Activated B cell treated with CpG ODN at 0.5 μM for 24 hours (primary cell): Measurements from ENCODE around the gene RAB28. TPM values are rescaled to one million over a fixed set of nuclear protein-coding genes. Genes with fewer than 3 reads are reported as not detected.

Experiments used
- ATAC-seq: fragments of 200-7000 bp; cut with Tn5 transposase; one replicate; pipeline ENCODE4 v1.10.0; 2021; ENCODE audit warnings: low read depth, mild to moderate bottlenecking, moderate library complexity
- CTCF ChIA-PET: fragments of 350-600 bp; sonication (Branson Sonifier 250); formaldehyde crosslinking; loops from one replicate; lab custom pipeline; 2021; ENCODE audit warnings: antibody characterized with exemption; lab: Charles Lee
- POLR2A ChIA-PET: fragments of 350-600 bp; sonication (Branson Sonifier 250); formaldehyde crosslinking; loops from one replicate; lab custom pipeline; 2021; ENCODE audit warnings: antibody characterized with exemption; lab: Charles Lee
- DNase-seq: peaks from one replicate; pipeline ENCODE4 v3.0.0; 2022
- H3K27ac Mint-ChIP-seq: one replicate; pipeline ENCODE4 v1.8.0; 2020; ENCODE audit warnings: mixed read lengths
- H3K27me3 Mint-ChIP-seq: one replicate; pipeline ENCODE4 v1.8.0; 2021; ENCODE audit warnings: mixed read lengths
- H3K36me3 Mint-ChIP-seq: one replicate; pipeline ENCODE4 v1.8.0; 2021; ENCODE audit warnings: low read depth, mixed read lengths
- H3K4me1 Mint-ChIP-seq: one replicate; pipeline ENCODE4 v1.8.0; 2021; ENCODE audit warnings: mixed read lengths
- H3K4me3 Mint-ChIP-seq: one replicate; pipeline ENCODE4 v1.8.0; 2020; ENCODE audit warnings: mild to moderate bottlenecking, mixed read lengths
- H3K9me3 Mint-ChIP-seq: one replicate; pipeline ENCODE4 v1.8.0; 2020; ENCODE audit warnings: mixed read lengths
- intact Hi-C: fragments of 100-400 bp; cut with micrococcal nuclease; formaldehyde crosslinking; loops from one replicate; pipeline ENCODE4 v1.15.1; 2024
- total RNA-seq: library from RNA; stranded (reverse); gene quantifications from 2 replicates; pipeline ENCODE4 v1.2.3, GENCODE V29; 2022
- TF ChIP-seq, protein P1 (sequence below): fragments of 200-600 bp; IDR thresholded peaks from one replicate; pipeline ENCODE4 v1.8.0; 2022; ENCODE audit warnings: antibody characterized with exemption, mild to moderate bottlenecking

Gene RAB28
- total RNA-seq, 1 donor from 2014 or later = 16.9 TPM

DNA sequence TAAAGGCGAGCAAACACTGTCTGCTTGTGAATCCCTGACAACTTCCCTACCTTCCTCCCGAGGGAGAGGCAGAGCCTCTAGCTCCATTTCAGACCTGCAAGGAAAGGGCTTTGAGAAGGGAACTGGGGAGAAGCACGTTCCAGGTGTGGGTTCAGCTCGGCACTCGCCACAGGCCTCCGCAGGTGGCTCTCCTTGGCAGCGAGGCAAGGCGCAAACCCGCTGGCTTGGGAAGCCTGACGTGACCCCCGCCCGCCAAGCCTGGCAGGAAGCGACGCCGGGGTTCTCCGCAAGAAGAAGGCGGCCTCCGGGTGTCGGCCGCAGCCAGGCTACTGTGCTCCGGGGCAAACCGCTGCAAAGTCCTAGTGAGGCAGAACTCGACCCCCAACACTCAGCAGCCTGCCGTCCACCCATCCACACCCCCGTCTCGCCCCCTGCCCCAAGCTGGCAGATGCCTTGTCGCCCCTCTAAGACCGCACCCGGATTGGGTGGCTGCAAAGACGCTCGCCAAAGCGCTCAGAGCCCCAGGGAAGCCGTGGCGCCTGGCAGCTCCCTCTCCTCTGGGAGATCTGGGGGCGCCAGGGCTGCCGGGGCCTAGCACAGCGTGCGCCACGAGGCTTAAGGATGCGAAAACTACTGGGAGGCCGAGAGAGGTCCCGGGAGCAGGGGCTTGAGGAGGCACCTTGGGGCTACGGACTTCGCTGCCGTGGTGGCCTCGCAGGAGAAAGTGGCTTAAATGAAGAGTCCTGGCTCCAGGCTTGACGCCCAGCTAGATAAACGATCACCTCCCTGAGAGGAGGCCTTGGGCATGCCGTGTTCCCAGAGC, 38.4 kb upstream of the RAB28 start:
- H3K27me3 Mint-ChIP-seq = peaks cover 64% of the 10 kb centered on the region
- H3K9me3 Mint-ChIP-seq = peaks cover 4% of the 10 kb centered on the region
- TF ChIP-seq, protein P1, sequence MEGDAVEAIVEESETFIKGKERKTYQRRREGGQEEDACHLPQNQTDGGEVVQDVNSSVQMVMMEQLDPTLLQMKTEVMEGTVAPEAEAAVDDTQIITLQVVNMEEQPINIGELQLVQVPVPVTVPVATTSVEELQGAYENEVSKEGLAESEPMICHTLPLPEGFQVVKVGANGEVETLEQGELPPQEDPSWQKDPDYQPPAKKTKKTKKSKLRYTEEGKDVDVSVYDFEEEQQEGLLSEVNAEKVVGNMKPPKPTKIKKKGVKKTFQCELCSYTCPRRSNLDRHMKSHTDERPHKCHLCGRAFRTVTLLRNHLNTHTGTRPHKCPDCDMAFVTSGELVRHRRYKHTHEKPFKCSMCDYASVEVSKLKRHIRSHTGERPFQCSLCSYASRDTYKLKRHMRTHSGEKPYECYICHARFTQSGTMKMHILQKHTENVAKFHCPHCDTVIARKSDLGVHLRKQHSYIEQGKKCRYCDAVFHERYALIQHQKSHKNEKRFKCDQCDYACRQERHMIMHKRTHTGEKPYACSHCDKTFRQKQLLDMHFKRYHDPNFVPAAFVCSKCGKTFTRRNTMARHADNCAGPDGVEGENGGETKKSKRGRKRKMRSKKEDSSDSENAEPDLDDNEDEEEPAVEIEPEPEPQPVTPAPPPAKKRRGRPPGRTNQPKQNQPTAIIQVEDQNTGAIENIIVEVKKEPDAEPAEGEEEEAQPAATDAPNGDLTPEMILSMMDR = no peak
- no peaks in the 10 kb centered on the region for H3K36me3 Mint-ChIP-seq
- CTCF ChIA-PET = no interaction called here
- H3K27ac Mint-ChIP-seq = no peak overlapping the region
- POLR2A ChIA-PET = no interaction called here
- no peak for ATAC-seq
- H3K4me1 Mint-ChIP-seq = peaks cover 14% of the 10 kb centered on the region
- peak overlapping the region; percentile 28 for H3K4me3 Mint-ChIP-seq
- intact Hi-C loops = loop anchor here (1.0 kb wide), 1 partner anchor 19 kb away; no protein-coding TSS in a partner anchor
- no peak for DNase-seq

GRCh38 chr4:13521047-13521446, 36.9 kb upstream of the RAB28 start:
- Mint-ChIP-seq H3K36me3 (no peaks in the 10 kb centered on the region), H3K4me3 (no peak overlapping the region), H3K4me1 (peaks cover 11% of the 10 kb centered on the region), H3K9me3 (peaks cover 4% of the 10 kb centered on the region), H3K27ac (no peak overlapping the region), H3K27me3 (peaks cover 56% of the 10 kb centered on the region)
- intact Hi-C loops = no loop called here
- ChIA-PET CTCF (no interaction called here), POLR2A (no interaction called here)
- ATAC-seq = no peak
- no peak for DNase-seq
- TF ChIP-seq, protein P1 = no peak

- no peak for ATAC-seq
- TF ChIP-seq, protein P1 = no peak
Measured at GRCh38 chr4:13516315-13516860, 32.2 kb upstream of the RAB28 start.

GRCh38 chr4:13515268-13515667, 31.1 kb upstream of the RAB28 start:
- Mint-ChIP-seq H3K36me3 (no peaks in the 10 kb centered on the region), H3K4me3 (no peak overlapping the region), H3K4me1 (no peaks in the 10 kb centered on the region), H3K9me3 (no peaks in the 10 kb centered on the region), H3K27me3 (peaks cover 29% of the 10 kb centered on the region), H3K27ac (no peak overlapping the region)
- no peak for DNase-seq
- no peak for ATAC-seq
- ChIA-PET CTCF (no interaction called here), POLR2A (no interaction called here)
- intact Hi-C loops = no loop called here
- TF ChIP-seq, protein P1 = no peak

More at GRCh38 chr4:13516315-13516860, 32.2 kb upstream of the RAB28 start:
- peaks cover 34% of the 10 kb centered on the region for H3K27me3 Mint-ChIP-seq
- H3K9me3 Mint-ChIP-seq = no peaks in the 10 kb centered on the region
- DNase-seq = no peak
- ChIA-PET CTCF (no interaction called here), POLR2A (no interaction called here)
- intact Hi-C loops = no loop called here
- H3K4me3 Mint-ChIP-seq = no peak overlapping the region
- H3K36me3 Mint-ChIP-seq = no peaks in the 10 kb centered on the region
- H3K27ac Mint-ChIP-seq = no peak overlapping the region
- H3K4me1 Mint-ChIP-seq = no peaks in the 10 kb centered on the region

GRCh38 chr4:13514722-13515121, 30.6 kb upstream of the RAB28 start:
- TF ChIP-seq, protein P1 = no peak
- DNase-seq (no peak), ATAC-seq (no peak)
- ChIA-PET POLR2A (no interaction called here), CTCF (no interaction called here)
- H3K4me3 Mint-ChIP-seq = no peak overlapping the region
- H3K27ac Mint-ChIP-seq = no peak overlapping the region
- H3K36me3 Mint-ChIP-seq = no peaks in the 10 kb centered on the region
- intact Hi-C loops = no loop called here
- peaks cover 30% of the 10 kb centered on the region for H3K27me3 Mint-ChIP-seq
- no peaks in the 10 kb centered on the region for H3K9me3 Mint-ChIP-seq
- no peaks in the 10 kb centered on the region for H3K4me1 Mint-ChIP-seq
